HepG2 (cell line): ENCODE measurements around the gene TUBA4A. TPM values are rescaled to one million over a fixed set of nuclear protein-coding genes. Genes with fewer than 3 reads are reported as not detected.
A peak's percentile ranks its signal among the peaks of the same experiment; 100 is the strongest.

Experiments used
- ATRX ChIP-seq: sonication (generic); formaldehyde crosslinking; IDR thresholded peaks from 2 replicates; pipeline ENCODE4 v1.4.0; 2020; ENCODE audit warnings: missing genetic modification reagents, borderline replicate concordance
- GLI4 ChIP-seq: sonication (generic); formaldehyde crosslinking; IDR thresholded peaks from 2 replicates; pipeline ENCODE4 v1.5.1; 2020; ENCODE audit warnings: missing genetic modification reagents, mild to moderate bottlenecking, moderate library complexity, borderline replicate concordance
- HMG20A ChIP-seq: IDR thresholded peaks from 2 replicates; pipeline ENCODE4 v1.6.1; 2016; ENCODE audit warnings: borderline replicate concordance
- JUN ChIP-seq: sonication (generic); formaldehyde crosslinking; IDR thresholded peaks from 2 replicates; pipeline ENCODE4 v1.4.0; 2020; ENCODE audit warnings: mild to moderate bottlenecking, missing genetic modification reagents
- KLF12 ChIP-seq: sonication (generic); formaldehyde crosslinking; IDR thresholded peaks from 2 replicates; pipeline ENCODE4 v1.4.0; 2020; ENCODE audit warnings: missing genetic modification reagents, borderline replicate concordance
- STAG1 ChIP-seq: sonication (generic); formaldehyde crosslinking; IDR thresholded peaks from 2 replicates; pipeline ENCODE4 v1.4.0; 2020; ENCODE audit warnings: missing genetic modification reagents
- ZFP36L2 ChIP-seq: sonication (generic); formaldehyde crosslinking; IDR thresholded peaks from 2 replicates; pipeline ENCODE4 v1.4.0; 2020; ENCODE audit warnings: missing genetic modification reagents
- ZNF580 ChIP-seq: IDR thresholded peaks from 2 replicates; pipeline ENCODE4 v1.6.1; 2016; ENCODE audit warnings: low read depth, borderline replicate concordance
- ZNF598 ChIP-seq: sonication (generic); formaldehyde crosslinking; IDR thresholded peaks from 2 replicates; pipeline ENCODE4 v1.5.1; 2020; ENCODE audit warnings: mild to moderate bottlenecking, missing genetic modification reagents, borderline replicate concordance
- ZNF672 ChIP-seq: sonication (generic); formaldehyde crosslinking; IDR thresholded peaks from 2 replicates; pipeline ENCODE4 v1.8.1; 2022; ENCODE audit warnings: missing genetic modification reagents
- ZNF691 ChIP-seq: sonication (generic); formaldehyde crosslinking; IDR thresholded peaks from 2 replicates; pipeline ENCODE4 v1.4.0; 2020; ENCODE audit warnings: missing genetic modification reagents, low read depth, mild to moderate bottlenecking, borderline replicate concordance
- polyA plus RNA-seq, 8 experiments: library from polyadenylated mRNA; depleted of rRNA in 3 of 8; stranded (reverse) in 7 of 8; unstranded in 1 of 8; fragments of >200 nt; fragmentation: Illumina TruSeq in 4 of 8; extraction: Trizol in 4 of 8; gene quantifications; 2 replicates each; pipeline versions ENCODE4 v1.2.1 to v1.2.3, GENCODE V29; 2011 to 2016; ENCODE audit warnings: low read depth in 4 of 8, missing spikeins in 1 of 8, mixed read lengths in 1 of 8; ENCODE audit not compliant: insufficient read depth in 1 of 8
- total RNA-seq, 5 experiments: library from RNA; depleted of rRNA; stranded (reverse); fragments of >200 nt; fragmentation: Illumina TruSeq; extraction: Trizol; gene quantifications; 2 replicates each; pipeline ENCODE4 v1.2.3, GENCODE V29; 2016; ENCODE audit warnings: low read depth in 1 of 5
- TF ChIP-seq, protein P1 (sequence below): sonication (generic); formaldehyde crosslinking; IDR thresholded peaks from 2 replicates; pipeline ENCODE4 v1.4.0; 2020; ENCODE audit warnings: mild to moderate bottlenecking, missing genetic modification reagents
- TF ChIP-seq, protein P2 (sequence below): sonication (generic); formaldehyde crosslinking; IDR thresholded peaks from 2 replicates; pipeline ENCODE4 v1.4.0; 2020; ENCODE audit warnings: missing genetic modification reagents
- TF ChIP-seq, protein P3 (sequence below): sonication (generic); formaldehyde crosslinking; IDR thresholded peaks from 2 replicates; pipeline ENCODE4 v1.5.1; 2020; ENCODE audit warnings: mild to moderate bottlenecking, missing genetic modification reagents, moderate library complexity

Gene TUBA4A
- total and polyA plus RNA-seq, 2 of the 13 experiments (the other 11 are each of a cell fraction or from before 2014, with no cell fraction given), result 1.3 to 12.7 TPM

DNA sequence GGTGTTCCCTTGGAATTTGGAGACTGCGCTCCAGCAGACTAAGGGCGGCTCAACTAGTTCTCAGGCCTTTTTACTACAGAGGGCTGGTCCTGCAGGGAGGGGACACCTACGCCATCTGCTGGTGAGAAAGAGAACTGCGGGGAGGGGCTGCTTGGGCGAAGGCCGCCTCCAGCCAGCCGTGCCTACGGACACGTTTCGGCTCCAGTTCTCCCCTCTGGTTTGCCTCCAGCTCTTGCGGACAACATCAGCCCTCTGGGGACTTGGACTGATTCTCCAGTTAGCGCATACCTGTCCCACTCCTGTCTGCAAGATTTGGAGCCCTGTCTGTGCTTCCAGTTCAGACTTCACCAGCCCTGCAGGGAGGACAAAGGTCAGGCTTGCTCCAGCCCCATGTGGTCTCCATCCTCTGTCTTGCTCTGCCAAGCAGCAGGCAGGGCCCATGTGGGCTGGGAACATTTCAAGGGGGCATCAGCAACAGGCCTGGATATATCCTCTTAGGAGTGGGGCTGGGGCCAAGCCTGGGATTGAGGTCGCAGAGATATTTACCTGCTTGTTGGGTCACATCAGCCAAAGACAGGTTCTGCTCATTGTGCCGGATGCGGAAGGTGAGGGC lies 45.1 kb upstream of the TUBA4A start (continued):
- TF ChIP-seq, protein P1, sequence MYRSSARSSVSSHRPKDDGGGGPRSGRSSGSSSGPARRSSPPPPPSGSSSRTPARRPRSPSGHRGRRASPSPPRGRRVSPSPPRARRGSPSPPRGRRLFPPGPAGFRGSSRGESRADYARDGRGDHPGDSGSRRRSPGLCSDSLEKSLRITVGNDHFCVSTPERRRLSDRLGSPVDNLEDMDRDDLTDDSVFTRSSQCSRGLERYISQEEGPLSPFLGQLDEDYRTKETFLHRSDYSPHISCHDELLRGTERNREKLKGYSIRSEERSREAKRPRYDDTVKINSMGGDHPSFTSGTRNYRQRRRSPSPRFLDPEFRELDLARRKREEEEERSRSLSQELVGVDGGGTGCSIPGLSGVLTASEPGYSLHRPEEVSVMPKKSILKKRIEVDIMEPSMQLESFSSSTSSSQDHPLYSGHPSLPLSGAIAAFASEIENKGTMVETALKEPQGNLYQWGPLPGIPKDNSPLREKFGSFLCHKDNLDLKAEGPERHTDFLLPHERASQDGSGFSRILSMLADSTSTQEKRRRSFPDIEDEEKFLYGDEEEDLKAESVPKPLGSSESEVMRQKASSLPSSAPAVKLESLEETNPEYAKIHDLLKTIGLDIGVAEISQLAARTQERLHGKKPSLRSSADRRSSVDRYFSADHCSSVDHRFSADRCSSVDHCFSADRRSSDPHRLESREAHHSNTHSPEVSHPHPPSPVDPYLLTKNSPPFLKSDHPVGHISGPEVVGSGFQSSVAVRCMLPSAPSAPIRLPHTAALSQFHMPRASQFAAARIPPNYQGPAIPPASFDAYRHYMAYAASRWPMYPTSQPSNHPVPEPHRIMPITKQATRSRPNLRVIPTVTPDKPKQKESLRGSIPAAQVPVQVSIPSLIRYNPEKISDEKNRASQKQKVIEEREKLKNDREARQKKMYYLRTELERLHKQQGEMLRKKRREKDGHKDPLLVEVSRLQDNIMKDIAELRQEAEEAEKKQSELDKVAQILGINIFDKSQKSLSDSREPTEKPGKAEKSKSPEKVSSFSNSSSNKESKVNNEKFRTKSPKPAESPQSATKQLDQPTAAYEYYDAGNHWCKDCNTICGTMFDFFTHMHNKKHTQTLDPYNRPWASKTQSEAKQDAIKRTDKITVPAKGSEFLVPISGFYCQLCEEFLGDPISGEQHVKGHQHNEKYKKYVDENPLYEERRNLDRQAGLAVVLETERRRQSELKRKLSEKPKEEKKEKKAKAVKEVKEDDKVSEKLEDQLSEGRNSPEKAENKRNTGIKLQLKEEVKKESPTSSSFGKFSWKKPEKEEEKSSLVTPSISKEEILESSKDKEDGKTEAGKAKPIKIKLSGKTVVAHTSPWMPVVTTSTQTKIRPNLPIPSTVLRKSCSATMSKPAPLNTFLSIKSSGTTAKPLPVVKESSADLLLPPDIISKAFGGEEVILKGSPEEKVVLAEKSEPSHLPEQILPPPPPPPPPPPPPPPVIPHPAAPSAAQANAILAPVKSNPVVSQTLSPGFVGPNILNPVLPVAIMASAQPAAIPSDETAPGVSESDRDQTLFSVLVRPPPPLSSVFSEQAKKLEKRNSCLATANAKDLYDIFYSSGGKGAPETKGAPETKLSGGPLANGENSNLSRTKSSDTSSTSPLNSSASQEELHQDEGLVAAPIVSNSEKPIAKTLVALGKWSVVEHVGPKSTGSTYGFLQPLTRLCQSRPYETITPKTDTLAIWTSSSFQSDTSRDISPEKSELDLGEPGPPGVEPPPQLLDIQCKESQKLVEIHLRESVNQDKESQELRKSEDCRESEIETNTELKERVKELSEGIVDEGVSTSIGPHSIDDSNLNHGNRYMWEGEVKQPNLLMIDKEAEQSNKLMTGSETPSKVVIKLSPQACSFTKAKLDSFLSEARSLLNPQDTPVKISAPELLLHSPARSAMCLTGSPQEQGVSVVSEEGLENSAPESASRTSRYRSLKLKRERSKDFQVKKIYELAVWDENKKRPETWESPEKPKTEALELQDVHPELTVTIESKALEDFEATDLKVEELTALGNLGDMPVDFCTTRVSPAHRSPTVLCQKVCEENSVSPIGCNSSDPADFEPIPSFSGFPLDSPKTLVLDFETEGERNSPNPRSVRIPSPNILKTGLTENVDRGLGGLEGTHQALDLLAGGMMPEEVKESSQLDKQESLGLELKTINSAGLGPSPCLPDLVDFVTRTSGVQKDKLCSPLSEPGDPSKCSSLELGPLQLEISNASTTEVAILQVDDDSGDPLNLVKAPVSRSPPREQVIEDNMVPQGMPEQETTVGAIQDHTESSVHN (CRISPR knock-in tag), result 0 out of 2 replicates have a peak, but pooled peaks have one; percentile 2
- no peak for TF ChIP-seq ATRX (CRISPR knock-in tag)
- no peak for TF ChIP-seq HMG20A (CRISPR knock-in tag)
- TF ChIP-seq ZFP36L2 (CRISPR knock-in tag), result no peak
- no peak for TF ChIP-seq KLF12 (CRISPR knock-in tag)
- 0 out of 2 replicates have a peak, but pooled peaks have one; percentile 35 for TF ChIP-seq ZNF580
- TF ChIP-seq STAG1, result peak; percentile 91
- TF ChIP-seq, protein P2, sequence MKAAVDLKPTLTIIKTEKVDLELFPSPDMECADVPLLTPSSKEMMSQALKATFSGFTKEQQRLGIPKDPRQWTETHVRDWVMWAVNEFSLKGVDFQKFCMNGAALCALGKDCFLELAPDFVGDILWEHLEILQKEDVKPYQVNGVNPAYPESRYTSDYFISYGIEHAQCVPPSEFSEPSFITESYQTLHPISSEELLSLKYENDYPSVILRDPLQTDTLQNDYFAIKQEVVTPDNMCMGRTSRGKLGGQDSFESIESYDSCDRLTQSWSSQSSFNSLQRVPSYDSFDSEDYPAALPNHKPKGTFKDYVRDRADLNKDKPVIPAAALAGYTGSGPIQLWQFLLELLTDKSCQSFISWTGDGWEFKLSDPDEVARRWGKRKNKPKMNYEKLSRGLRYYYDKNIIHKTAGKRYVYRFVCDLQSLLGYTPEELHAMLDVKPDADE (CRISPR knock-in tag), result no peak
- TF ChIP-seq, protein P3, sequence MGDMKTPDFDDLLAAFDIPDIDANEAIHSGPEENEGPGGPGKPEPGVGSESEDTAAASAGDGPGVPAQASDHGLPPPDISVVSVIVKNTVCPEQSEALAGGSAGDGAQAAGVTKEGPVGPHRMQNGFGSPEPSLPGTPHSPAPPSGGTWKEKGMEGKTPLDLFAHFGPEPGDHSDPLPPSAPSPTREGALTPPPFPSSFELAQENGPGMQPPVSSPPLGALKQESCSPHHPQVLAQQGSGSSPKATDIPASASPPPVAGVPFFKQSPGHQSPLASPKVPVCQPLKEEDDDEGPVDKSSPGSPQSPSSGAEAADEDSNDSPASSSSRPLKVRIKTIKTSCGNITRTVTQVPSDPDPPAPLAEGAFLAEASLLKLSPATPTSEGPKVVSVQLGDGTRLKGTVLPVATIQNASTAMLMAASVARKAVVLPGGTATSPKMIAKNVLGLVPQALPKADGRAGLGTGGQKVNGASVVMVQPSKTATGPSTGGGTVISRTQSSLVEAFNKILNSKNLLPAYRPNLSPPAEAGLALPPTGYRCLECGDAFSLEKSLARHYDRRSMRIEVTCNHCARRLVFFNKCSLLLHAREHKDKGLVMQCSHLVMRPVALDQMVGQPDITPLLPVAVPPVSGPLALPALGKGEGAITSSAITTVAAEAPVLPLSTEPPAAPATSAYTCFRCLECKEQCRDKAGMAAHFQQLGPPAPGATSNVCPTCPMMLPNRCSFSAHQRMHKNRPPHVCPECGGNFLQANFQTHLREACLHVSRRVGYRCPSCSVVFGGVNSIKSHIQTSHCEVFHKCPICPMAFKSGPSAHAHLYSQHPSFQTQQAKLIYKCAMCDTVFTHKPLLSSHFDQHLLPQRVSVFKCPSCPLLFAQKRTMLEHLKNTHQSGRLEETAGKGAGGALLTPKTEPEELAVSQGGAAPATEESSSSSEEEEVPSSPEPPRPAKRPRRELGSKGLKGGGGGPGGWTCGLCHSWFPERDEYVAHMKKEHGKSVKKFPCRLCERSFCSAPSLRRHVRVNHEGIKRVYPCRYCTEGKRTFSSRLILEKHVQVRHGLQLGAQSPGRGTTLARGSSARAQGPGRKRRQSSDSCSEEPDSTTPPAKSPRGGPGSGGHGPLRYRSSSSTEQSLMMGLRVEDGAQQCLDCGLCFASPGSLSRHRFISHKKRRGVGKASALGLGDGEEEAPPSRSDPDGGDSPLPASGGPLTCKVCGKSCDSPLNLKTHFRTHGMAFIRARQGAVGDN (CRISPR knock-in tag), result peak; percentile 84
- TF ChIP-seq ZNF598 (CRISPR knock-in tag), result 0 out of 2 replicates have a peak, but pooled peaks have one; percentile 51
- peak; percentile 41; the same call in 1 of the 2 replicates for TF ChIP-seq GLI4 (CRISPR knock-in tag)
- TF ChIP-seq JUN, result no peak
- TF ChIP-seq ZNF672, result no peak
- 0 out of 2 replicates have a peak, but pooled peaks have one; percentile 57 for TF ChIP-seq ZNF691 (CRISPR knock-in tag)
